AG09309 (cell line): ENCODE results near the gene RAD51B.

Source experiments
- DNase-seq: peaks from one replicate; pipeline ENCODE4 v3.0.0-alpha.2; 2010; ENCODE audit warnings: low read depth
- H3K4me3 ChIP-seq: 2 replicates; pipeline ENCODE4 v1.5.1; 2011; ENCODE audit warnings: mild to moderate bottlenecking, low read depth, low read length, moderate library complexity; ENCODE audit not compliant: control insufficient read depth
- TF ChIP-seq, protein P1 (sequence below): IDR thresholded peaks from 2 replicates; pipeline ENCODE4 v1.5.1; 2011; ENCODE audit warnings: mild to moderate bottlenecking, low read depth, low read length, inconsistent platforms; ENCODE audit not compliant: insufficient read depth, control insufficient read depth; ENCODE audit errors: missing control alignments

Gene RAD51B

GRCh38 chr14:68273413-68273812, 453.8 kb downstream of the RAD51B start:
- no peak for DNase-seq
- H3K4me3 ChIP-seq: no peak overlapping the region
- TF ChIP-seq, protein P1, sequence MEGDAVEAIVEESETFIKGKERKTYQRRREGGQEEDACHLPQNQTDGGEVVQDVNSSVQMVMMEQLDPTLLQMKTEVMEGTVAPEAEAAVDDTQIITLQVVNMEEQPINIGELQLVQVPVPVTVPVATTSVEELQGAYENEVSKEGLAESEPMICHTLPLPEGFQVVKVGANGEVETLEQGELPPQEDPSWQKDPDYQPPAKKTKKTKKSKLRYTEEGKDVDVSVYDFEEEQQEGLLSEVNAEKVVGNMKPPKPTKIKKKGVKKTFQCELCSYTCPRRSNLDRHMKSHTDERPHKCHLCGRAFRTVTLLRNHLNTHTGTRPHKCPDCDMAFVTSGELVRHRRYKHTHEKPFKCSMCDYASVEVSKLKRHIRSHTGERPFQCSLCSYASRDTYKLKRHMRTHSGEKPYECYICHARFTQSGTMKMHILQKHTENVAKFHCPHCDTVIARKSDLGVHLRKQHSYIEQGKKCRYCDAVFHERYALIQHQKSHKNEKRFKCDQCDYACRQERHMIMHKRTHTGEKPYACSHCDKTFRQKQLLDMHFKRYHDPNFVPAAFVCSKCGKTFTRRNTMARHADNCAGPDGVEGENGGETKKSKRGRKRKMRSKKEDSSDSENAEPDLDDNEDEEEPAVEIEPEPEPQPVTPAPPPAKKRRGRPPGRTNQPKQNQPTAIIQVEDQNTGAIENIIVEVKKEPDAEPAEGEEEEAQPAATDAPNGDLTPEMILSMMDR: no peak

GRCh38 chr14:68274725-68275124, 455.1 kb downstream of the RAD51B start:
- TF ChIP-seq, protein P1: no peak
- no peak for DNase-seq
- no peak overlapping the region for H3K4me3 ChIP-seq

DNA sequence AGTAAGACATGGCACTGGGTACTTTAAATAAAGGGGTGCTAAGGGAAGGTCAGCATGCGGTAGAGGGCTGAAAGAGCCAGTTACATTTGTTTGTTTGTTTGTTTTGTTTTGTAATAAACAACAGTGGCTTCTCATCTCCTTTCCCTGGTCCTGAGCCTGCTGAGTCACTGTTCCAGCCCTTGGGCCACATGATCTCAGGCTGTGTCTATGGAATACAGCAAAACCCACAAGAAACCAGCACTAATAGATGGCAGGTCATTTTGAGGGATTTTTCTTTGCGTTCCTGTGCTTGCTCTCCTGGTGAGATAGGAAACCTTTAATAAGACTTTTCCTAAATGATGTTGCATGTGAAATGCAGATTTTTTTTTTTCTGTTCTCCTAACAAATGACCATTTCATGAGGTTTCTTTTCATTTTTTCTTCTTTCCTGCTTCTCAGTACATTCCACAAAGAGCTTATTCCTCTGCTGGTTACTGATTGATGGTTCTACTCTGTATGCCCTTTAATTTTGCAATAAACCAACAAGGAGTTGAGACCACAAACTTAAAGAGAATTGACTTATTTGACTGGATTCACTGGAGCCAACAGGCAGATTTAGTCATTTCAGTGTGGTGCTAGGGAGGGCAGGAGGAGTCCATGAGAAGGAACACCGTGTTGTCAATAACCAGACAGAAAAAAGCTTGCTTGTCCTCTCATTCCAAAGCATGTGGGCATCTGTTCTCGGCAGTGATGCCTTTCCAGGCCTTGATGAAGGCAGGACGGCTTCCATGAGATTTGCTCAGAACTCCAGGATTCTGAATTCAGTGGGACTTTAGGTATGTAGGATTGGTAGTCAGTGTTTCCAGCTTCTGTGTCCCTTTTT, 459.2 kb downstream of the RAD51B start:
- DNase-seq: no peak
- H3K4me3 ChIP-seq: no peak overlapping the region
- TF ChIP-seq, protein P1: no peak

DNA sequence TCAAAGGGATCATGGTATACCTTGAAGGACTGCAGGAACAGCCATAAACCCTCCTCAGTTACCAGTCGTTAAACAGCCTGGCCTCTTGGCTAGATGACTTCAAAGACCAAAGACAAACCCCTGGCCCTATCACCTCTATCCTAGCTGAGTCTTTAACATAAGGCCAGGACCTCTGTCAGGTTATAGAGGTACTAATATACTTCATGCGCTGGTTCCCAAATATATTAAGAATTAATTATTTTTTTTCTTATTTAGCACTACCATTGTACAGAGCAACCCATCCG, 459.8 kb downstream of the RAD51B start:
- DNase-seq: no peak
- TF ChIP-seq, protein P1: no peak
- H3K4me3 ChIP-seq: no peak overlapping the region

- no peak overlapping the region for H3K4me3 ChIP-seq
- TF ChIP-seq, protein P1: no peak
- no peak for DNase-seq
Measured at GRCh38 chr14:68279777-68280233, 460.2 kb downstream of the RAD51B start.

DNA sequence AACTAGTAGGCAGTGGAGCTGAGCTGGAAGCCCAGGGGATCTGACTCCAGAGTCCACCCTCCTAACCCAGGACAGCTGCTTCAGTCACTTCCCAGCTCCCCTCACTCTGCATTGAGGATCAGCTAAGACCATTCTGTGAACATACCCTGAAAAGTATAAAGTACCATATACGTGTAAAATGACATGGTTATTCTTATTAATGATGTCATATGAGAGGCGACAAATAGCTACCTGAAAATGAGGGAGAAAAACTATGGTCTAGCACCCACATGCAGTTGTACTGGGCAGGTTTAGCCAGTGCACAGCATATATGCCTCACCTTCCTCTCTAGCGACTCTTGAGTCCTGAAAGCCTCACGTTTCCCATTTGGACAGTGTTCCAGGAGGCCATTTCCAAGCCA, 461.9 kb downstream of the RAD51B start:
- no peak for DNase-seq
- H3K4me3 ChIP-seq: no peak overlapping the region
- TF ChIP-seq, protein P1: no peak
